Measurements from ENCODE around the gene FNIP1.

GRCh38 chr5:131630208-131630962, 166.4 kb downstream of the FNIP1 start:
- TF ChIP-seq POLR2A (IDR thresholded peaks at IDR 0.05; ENCODE audit: borderline replicate concordance, extremely low read depth, insufficient read depth, insufficient read length), result no peak
- TF ChIP-seq, protein P1, sequence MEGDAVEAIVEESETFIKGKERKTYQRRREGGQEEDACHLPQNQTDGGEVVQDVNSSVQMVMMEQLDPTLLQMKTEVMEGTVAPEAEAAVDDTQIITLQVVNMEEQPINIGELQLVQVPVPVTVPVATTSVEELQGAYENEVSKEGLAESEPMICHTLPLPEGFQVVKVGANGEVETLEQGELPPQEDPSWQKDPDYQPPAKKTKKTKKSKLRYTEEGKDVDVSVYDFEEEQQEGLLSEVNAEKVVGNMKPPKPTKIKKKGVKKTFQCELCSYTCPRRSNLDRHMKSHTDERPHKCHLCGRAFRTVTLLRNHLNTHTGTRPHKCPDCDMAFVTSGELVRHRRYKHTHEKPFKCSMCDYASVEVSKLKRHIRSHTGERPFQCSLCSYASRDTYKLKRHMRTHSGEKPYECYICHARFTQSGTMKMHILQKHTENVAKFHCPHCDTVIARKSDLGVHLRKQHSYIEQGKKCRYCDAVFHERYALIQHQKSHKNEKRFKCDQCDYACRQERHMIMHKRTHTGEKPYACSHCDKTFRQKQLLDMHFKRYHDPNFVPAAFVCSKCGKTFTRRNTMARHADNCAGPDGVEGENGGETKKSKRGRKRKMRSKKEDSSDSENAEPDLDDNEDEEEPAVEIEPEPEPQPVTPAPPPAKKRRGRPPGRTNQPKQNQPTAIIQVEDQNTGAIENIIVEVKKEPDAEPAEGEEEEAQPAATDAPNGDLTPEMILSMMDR (IDR thresholded peaks at IDR 0.05 in 2 of 3, conservative IDR thresholded peaks at IDR 0.05 in 1 of 3; ENCODE audit: borderline replicate concordance in 1 of 3, insufficient read depth in 1 of 3, low read depth in 2 of 3, low read length in 2 of 3), result no peak
- no peak for TF ChIP-seq EZH2phosphoT487 (IDR thresholded peaks at IDR 0.05; ENCODE audit: borderline replicate concordance)
- TF ChIP-seq SIN3A (IDR thresholded peaks at IDR 0.05; ENCODE audit: low read depth), result no peak
- TF ChIP-seq SRF (IDR thresholded peaks at IDR 0.05; ENCODE audit: low read depth), result no peak
- TF ChIP-seq EZH2 (IDR thresholded peaks at IDR 0.05), result no peak
- no peak for TF ChIP-seq YY1 (IDR thresholded peaks at IDR 0.05; ENCODE audit: extremely low read depth, insufficient replicate concordance, low read depth, low read length)
- no peak for TF ChIP-seq POLR2AphosphoS5 (IDR thresholded peaks at IDR 0.05; ENCODE audit: low read depth, low read length)
- TF ChIP-seq FOSL1 (IDR thresholded peaks at IDR 0.05; ENCODE audit: low read depth), result no peak
- no peak for TF ChIP-seq RAD21 (IDR thresholded peaks at IDR 0.05; ENCODE audit: low read depth)
- TF ChIP-seq, protein P2, sequence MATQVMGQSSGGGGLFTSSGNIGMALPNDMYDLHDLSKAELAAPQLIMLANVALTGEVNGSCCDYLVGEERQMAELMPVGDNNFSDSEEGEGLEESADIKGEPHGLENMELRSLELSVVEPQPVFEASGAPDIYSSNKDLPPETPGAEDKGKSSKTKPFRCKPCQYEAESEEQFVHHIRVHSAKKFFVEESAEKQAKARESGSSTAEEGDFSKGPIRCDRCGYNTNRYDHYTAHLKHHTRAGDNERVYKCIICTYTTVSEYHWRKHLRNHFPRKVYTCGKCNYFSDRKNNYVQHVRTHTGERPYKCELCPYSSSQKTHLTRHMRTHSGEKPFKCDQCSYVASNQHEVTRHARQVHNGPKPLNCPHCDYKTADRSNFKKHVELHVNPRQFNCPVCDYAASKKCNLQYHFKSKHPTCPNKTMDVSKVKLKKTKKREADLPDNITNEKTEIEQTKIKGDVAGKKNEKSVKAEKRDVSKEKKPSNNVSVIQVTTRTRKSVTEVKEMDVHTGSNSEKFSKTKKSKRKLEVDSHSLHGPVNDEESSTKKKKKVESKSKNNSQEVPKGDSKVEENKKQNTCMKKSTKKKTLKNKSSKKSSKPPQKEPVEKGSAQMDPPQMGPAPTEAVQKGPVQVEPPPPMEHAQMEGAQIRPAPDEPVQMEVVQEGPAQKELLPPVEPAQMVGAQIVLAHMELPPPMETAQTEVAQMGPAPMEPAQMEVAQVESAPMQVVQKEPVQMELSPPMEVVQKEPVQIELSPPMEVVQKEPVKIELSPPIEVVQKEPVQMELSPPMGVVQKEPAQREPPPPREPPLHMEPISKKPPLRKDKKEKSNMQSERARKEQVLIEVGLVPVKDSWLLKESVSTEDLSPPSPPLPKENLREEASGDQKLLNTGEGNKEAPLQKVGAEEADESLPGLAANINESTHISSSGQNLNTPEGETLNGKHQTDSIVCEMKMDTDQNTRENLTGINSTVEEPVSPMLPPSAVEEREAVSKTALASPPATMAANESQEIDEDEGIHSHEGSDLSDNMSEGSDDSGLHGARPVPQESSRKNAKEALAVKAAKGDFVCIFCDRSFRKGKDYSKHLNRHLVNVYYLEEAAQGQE (IDR thresholded peaks at IDR 0.05; ENCODE audit: low read depth), result no peak

All from HCT116 (cell line).